GM21528 (cell line): Measurements from ENCODE around the gene SUPT20HL2.
"Not testable (repeated sequence)": the region's sequence is repeated elsewhere in the genome, so short reads cannot be mapped to it uniquely, and the experiment has no call there.

Experiments
- ATAC-seq: cut with Tn5 transposase; IDR thresholded peaks from one replicate; pipeline ENCODE4 v1.9.1; 2021; ENCODE audit warnings: mild to moderate bottlenecking, moderate library complexity; ENCODE audit not compliant: unreplicated experiment, low FRiP score

Gene SUPT20HL2

GRCh38 chrX:24310916-24311315, 3.0 kb downstream of the SUPT20HL2 start:
- ATAC-seq: not testable (repeated sequence)

- not testable (repeated sequence) for ATAC-seq
These were observed 4.1 kb downstream of the SUPT20HL2 start for GRCh38 chrX:24309580-24310374.

DNA sequence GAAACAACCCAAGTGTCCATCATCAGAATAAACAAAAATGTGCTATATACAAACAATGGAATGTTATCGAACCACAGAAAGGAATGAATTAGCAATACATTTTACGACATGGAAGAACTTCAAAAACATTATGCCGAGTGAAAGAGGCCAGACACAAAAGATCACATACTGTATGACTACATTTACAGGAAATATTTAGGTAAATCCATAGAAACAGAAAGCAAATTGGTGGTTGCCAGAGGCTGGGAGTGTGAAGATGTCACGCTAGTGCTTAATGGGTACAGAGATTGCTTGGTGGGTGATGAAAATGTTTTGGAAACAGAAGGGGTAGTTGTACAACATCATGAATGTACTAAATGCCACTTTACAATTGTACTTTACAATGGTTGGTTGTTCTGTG, 5.1 kb downstream of the SUPT20HL2 start:
- not testable (repeated sequence) for ATAC-seq

DNA sequence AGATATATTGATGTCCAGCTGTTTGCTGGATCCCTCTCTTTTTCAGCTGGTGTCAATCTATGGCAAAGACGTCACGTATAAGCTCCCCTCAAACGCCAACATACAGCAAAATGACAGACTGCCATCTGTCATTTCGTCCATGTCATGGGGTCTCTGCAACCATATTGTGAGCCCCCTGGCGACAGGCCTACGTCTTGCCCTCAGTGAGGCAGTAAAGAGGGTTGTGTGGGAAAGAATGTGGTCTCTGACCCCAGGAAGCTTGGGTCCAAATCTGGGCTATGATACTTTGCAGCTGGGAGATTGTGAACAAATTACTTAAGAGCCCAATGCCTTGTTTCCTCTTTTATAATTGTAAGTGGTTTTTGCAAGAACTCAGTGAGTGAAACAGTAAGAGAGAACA, 7.4 kb downstream of the SUPT20HL2 start:
- ATAC-seq: no peak

- ATAC-seq: no peak
These were observed 8.0 kb downstream of the SUPT20HL2 start for GRCh38 chrX:24305905-24306304.

- ATAC-seq: no peak
These were observed 12.1 kb downstream of the SUPT20HL2 start for GRCh38 chrX:24301806-24302205.

DNA sequence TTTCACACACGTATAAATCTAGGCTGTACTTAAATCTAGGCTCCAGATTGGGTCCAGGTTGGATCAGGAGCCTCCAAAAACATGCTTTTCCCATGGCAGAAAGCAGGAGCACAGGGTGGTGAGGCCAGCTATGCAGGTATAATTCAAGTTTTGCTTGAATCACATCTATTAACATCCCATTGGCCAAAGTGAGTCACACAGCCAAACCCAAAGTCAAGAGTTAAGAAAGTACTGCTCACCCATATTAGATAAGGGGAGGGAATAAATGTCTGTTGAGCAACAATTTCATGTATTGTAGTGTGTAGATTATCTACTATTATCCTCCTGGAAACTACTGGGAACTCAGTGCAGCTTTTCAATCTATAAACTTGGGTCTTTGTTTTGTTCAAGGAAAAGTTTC, 12.8 kb downstream of the SUPT20HL2 start:
- ATAC-seq: no peak

DNA sequence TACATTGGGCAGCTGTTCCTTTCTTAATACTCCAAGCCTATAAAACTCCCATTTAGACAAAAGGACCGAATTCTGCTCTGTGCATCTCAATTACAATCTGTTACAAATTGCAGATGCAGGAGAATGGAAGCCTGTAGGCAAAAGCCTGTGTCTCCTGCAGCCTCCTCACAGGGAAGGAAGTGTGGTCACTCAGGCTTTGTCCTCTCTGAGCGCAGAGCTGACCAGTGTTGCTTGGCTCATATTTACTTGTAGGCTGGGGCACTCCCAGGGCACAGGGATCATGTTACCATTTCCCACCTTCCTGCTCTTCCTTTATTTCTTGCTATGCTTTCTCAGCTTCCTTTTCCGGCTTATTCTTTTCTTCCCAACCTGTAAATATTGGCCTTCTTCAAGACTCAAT, 15.7 kb downstream of the SUPT20HL2 start:
- no peak for ATAC-seq

DNA sequence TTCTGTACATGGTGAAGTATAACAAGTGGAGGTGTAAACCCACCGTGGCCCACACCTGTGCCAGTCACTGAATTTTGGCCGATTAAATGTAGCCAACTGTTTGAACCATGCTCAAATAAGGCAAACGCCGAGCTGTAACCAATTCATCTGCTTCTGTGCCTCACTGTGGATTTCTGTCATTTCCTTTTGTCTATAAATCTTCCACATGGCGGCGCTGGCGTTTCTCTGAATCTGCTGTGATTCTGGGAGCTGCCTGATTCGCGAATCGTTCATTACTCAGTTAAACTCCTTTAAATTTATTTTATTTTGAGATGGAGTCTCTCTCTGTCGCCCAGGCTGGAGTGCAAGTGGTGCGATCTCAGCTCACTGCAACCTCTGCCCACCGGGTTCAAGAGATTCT, 19.2 kb downstream of the SUPT20HL2 start:
- ATAC-seq: no peak

DNA sequence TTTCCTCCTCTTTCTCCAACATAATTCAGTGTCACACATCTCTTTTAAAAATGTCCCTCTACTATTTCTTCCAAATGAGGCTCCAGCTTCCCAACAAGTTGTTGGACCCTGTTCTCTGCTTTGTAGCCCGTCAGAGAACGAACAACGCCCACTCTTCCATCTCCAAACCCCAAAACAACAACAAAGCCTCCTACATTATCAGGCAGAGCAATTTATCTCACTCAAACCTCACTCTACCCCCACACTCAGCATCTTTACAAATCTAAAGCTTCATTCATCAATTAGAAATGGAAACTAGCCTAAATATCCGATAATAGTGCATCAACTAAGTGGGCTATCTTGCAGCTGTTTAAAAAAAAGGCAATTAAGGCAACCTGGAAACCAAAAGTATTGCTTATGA, 20.5 kb downstream of the SUPT20HL2 start:
- no peak for ATAC-seq

GRCh38 chrX:24292353-24292752, 21.5 kb downstream of the SUPT20HL2 start:
- no peak for ATAC-seq

DNA sequence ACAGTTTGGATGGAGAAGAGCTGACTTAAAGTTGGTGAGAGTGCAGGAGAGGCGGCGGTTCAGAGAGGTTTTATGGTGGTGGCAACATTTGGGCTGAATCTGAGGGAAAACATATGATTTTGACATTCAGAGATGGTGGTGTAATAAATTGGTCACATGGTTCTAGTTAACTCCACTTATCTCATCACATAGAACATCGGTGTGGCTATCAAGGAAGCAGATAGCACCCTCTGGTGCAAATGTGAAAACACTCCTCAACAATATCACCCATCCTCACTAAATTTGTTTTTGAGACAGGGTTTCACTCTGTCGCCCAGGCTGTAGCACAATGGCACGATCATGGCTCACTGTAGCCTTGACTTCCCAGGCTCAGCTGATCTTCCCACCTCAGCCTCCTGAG, 28.8 kb downstream of the SUPT20HL2 start:
- ATAC-seq: no peak

DNA sequence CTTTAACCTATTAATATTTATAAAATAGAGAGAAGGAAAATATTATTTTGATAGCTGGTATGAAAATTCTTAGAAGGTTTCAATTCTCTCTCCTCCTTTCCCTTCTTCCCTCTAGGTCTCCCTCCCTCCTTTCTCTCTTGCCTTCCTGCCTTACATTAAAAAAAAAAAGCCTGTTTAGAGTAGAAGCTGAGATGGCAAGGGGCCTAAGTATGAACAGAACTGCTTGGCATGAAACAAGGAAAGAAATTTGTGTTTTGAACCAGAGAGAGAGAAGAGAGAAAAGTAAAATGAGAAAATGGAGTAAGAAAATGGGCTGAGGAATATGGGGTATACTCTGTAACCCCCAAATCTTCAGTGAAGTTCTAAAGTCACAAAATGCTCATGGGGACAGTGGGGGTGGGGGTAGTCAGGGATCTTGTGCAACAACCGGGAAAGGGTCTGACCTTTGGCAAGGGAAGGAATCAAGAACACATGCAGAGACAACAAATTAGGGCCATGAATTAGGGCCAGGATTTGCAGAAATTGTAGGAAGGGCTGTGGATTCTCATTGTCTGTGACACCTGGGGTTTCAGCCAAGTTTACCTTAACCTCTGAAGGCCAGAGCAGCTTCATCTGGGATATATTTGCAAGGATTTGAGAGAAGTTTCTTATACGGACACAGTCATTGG, 30.6 kb downstream of the SUPT20HL2 start:
- ATAC-seq: no peak

DNA sequence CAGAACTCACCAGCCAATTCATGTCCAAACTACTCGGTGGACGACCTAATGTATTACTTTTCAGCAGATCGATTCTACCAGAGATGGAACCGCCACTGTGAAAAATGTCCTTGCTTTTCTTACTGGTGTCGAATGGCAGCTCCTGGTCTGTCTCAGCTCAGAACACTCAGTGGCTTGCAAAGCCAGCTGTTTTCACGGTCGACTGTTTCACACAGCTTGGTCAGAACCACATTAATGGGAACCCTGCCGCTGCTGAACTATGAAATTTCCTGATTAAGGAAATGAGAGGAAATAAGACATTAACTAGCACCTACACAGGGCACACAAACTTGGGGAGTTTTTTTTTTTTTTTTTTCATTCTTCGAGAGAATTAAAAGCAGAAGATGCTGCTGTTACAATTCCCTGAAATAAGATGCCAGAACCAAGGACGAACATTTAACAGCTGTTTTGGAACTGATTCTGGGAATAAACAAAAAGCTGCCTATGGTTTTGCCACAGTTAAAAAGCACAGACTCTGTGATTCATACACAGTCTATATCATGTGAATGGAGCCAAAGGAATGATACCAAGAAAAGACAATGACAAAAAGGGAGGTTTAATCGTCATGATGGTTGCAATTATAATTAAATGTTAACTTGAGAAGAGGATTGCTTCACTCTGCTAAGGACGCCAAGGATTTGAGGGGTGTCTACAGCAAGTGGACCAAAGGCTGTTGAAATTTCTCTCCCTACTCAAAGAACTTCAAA, 31.3 kb downstream of the SUPT20HL2 start:
- no peak for ATAC-seq

GRCh38 chrX:24277405-24277804, 36.5 kb downstream of the SUPT20HL2 start:
- ATAC-seq: no peak

- ATAC-seq: no peak
These were observed 37.9 kb downstream of the SUPT20HL2 start for GRCh38 chrX:24276015-24276414.

DNA sequence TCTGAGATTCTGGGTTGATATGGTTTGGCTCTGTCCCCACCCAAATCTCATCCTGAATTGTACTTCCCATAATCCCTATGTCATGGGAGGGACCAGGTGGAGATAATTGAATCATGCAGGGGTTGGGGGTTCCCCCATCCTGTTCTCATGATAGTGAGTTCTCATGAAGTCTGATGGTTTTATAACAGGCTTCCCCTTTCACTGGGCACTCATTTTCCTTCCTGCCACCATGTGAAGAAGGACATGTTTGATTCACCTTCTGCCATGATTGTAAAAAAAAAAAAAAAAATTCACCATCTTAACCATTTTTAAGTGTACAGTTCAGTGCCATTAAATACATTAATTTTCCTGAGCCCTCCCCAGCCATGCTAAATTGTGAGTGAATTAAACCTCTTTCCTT, 42.6 kb downstream of the SUPT20HL2 start:
- no peak for ATAC-seq

DNA sequence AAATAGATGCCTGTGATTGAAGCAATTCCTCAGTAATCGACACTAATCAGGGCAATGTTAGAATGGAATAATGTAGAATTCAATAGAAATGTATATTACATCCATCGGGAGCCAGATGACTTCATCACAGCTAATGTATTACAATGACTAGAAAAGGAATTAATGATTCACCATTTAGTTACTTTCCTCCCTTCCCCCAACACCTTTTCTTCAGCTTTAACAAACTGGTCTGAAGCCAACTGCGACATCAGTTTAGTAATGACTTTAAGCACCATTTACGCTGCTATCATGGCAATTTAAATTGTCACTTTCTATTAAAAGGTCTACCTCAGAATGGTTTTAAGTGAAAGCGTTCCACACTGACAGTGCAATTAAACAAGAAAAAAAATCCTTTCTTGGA, 45.1 kb downstream of the SUPT20HL2 start:
- no peak for ATAC-seq

DNA sequence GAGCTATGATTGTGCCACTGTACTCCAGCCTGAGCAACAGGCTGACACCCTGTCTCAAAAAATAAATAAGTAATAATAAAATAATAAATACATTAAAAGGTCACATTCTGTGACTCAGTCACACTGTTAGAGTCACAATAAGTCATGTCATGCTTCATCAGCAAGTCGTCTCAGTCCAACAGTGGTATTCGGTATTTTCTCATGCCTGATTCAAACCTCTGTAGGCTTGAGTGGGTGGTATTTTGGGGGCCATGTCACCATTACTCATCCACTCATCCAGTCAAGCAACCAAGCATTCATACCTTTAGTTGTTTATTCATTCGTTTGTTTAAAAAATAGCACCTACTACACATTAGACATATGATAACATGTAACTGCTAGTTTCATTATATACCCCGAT, 46.9 kb downstream of the SUPT20HL2 start:
- ATAC-seq: no peak

GRCh38 chrX:24264383-24264782, 49.5 kb downstream of the SUPT20HL2 start:
- no peak for ATAC-seq

- no peak for ATAC-seq
These were observed 51.6 kb downstream of the SUPT20HL2 start for GRCh38 chrX:24262309-24262708.
